ENCODE measurements around the gene TBC1D22A. TPM values are rescaled to one million over a fixed set of nuclear protein-coding genes. Genes with fewer than 3 reads are reported as not detected.

TBC1D22A gene
- polyA plus RNA-seq, 1 donor = 19.0 TPM

GRCh38 chr22:46737105-46737975 is 25.1 kb upstream of the TBC1D22A start:
- DNase-seq = peak; percentile 66

GRCh38 chr22:46737976-46738646 is 24.3 kb upstream of the TBC1D22A start, which contains the start of gene CERK:
CERK (minus strand) TSS chr22:46738252; CDS start chr22:46738148, 104 bp downstream.
- DNase-seq = peak; percentile 87

GRCh38 chr22:46738647-46739093 is 23.8 kb upstream of the TBC1D22A start:
- DNase-seq = no peak

GRCh38 chr22:46739094-46739870 is 23.2 kb upstream of the TBC1D22A start:
- peak; percentile 38 for DNase-seq

- DNase-seq = no peak
These were observed 21.3 kb upstream of the TBC1D22A start for GRCh38 chr22:46740910-46741780.

- DNase-seq = no peak
These were observed 20.4 kb upstream of the TBC1D22A start for GRCh38 chr22:46741974-46742519.

GRCh38 chr22:46742576-46743221 is 19.8 kb upstream of the TBC1D22A start:
- no peak for DNase-seq

- no peak for DNase-seq
These were observed 17.9 kb upstream of the TBC1D22A start for GRCh38 chr22:46744581-46744980.

GRCh38 chr22:46746192-46746591 is 16.3 kb upstream of the TBC1D22A start:
- no peak for DNase-seq

- no peak for DNase-seq
These were observed 15.8 kb upstream of the TBC1D22A start for GRCh38 chr22:46746620-46747019.

GRCh38 chr22:46747646-46748045 is 14.8 kb upstream of the TBC1D22A start:
- no peak for DNase-seq

GRCh38 chr22:46748206-46748907 is 14.1 kb upstream of the TBC1D22A start:
- DNase-seq = no peak

- DNase-seq = no peak
These were observed 13.4 kb upstream of the TBC1D22A start for GRCh38 chr22:46748908-46749675.

- DNase-seq = no peak
These were observed 12.5 kb upstream of the TBC1D22A start for GRCh38 chr22:46749682-46750529.

- no peak for DNase-seq
These were observed 12.0 kb upstream of the TBC1D22A start for GRCh38 chr22:46750530-46750800.

- DNase-seq = no peak
These were observed 11.5 kb upstream of the TBC1D22A start for GRCh38 chr22:46750863-46751443.

- no peak for DNase-seq
These were observed 10.0 kb upstream of the TBC1D22A start for GRCh38 chr22:46752286-46752987.

- DNase-seq = no peak
These were observed 9.5 kb upstream of the TBC1D22A start for GRCh38 chr22:46752988-46753310.

Data from hindlimb muscle (tissue), 1 donor.